Gastrocnemius medialis (tissue), 4 donors: ENCODE results near the gene URB2. TPM values are rescaled to one million over a fixed set of nuclear protein-coding genes. Genes with fewer than 3 reads are reported as not detected.

ENCODE experiments used
- ATAC-seq, 2 donors: fragments of 150-250 bp; one replicate each; pipeline ENCODE4 v1.9.1; 2016
- DNase-seq, 2 donors: peaks; one replicate each; pipeline ENCODE4 v3.0.0-alpha.2; 2019
- H3K27ac ChIP-seq, 4 donors: fragments of 200-600 bp; sonication (generic); 1 replicate in 1 of 4; 2 replicates in 3 of 4; pipeline ENCODE4 v1.5.1; 2016 to 2018; ENCODE audit warnings: mild to moderate bottlenecking in 2 of 4, moderate library complexity in 1 of 4
- H3K27me3 ChIP-seq, 3 donors: fragments of 200-600 bp; sonication (generic) in 2 of 3; 1 replicate in 1 of 3; 2 replicates in 2 of 3; pipeline versions ENCODE4 v1.5.1 to v1.6.0; 2016 to 2019; ENCODE audit warnings: mild to moderate bottlenecking in 1 of 3, moderate library complexity in 1 of 3
- H3K36me3 ChIP-seq, 2 donors: fragments of 200-600 bp; sonication (generic) in 1 of 2; one replicate each; pipeline ENCODE4 v1.5.1; 2017 to 2018
- H3K4me1 ChIP-seq, 2 donors: fragments of 200-600 bp; sonication (generic) in 1 of 2; one replicate each; pipeline ENCODE4 v1.5.1; 2016 to 2017; ENCODE audit warnings: mild to moderate bottlenecking in 2 of 2
- H3K4me3 ChIP-seq, 4 donors: fragments of 200-600 bp; sonication (generic) in 3 of 4; 1 replicate in 1 of 4; 2 replicates in 3 of 4; pipeline ENCODE4 v1.5.1; 2016 to 2019; ENCODE audit warnings: mild to moderate bottlenecking in 2 of 4
- H3K9me3 ChIP-seq, 3 donors: fragments of 200-600 bp; sonication (generic) in 2 of 3; 1 replicate in 1 of 3; 2 replicates in 2 of 3; pipeline ENCODE4 v1.5.1; 2016 to 2019
- POLR2A ChIP-seq, 2 donors: fragments of 450-650 bp; IDR thresholded peaks; one replicate each; pipeline ENCODE4 v1.6.1; 2017; ENCODE audit warnings: antibody characterized with exemption in 2 of 2, mild to moderate bottlenecking in 2 of 2, moderate library complexity in 2 of 2
- in situ Hi-C, 4 donors: fragments of 200-750 bp; cut with MboI; loops; one replicate each; pipeline versions ENCODE4 v1.15.0 to v1.8.0; 2017; ENCODE audit warnings: low sequenced_read_pairs in 4 of 4
- intact Hi-C: fragments of 100-400 bp; cut with DNase I; formaldehyde crosslinking; loops from one replicate; pipeline ENCODE4 v1.15.1; 2023; ENCODE audit warnings: low total_unique reads
- total RNA-seq, 4 donors: library from RNA; depleted of rRNA; stranded (reverse); fragments of >200 nt; gene quantifications; one replicate each; pipeline versions ENCODE4 v1.1.0 to v1.2.3, GENCODE V29; 2016
- TF ChIP-seq, protein P1 (sequence below), 5 experiments: fragments of 450-650 bp in 3 of 5; fragments of 200-600 bp in 2 of 5; sonication (generic) in 2 of 5; IDR thresholded peaks in 4 of 5; conservative IDR thresholded peaks in 1 of 5; 1 replicate in 4 of 5; 2 replicates in 1 of 5; pipeline ENCODE4 v1.5.1; 2016 to 2019; ENCODE audit warnings: antibody characterized with exemption in 5 of 5, mild to moderate bottlenecking in 3 of 5, moderate library complexity in 3 of 5

URB2 gene
- total RNA-seq, 4 donors from 2014 or later: 9.9 to 20.6 (median 13.4) TPM

DNA sequence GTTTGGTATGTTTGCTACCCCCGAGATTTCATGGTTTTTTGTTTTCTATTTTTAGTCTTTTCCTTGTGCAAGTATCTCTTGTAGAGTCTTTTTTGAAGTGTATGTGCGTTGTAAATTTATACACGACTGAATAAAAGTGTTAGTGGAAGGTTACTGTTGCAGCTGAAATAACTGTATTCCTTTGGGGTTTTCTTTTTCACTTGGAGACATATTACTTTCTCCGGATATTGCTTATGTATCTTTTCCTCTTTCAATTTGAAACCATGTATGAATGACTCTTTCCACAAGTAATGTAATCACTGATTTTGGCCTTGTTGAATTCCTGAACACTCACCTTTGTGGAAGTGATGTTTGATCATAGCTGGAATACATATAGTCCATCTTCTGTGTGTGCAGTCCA, 956 bp downstream of the URB2 start:
- no peaks in the 10 kb centered on the region for H3K36me3 ChIP-seq
- H3K4me3 ChIP-seq: peak overlapping the region; percentile 92 to 100 (median 98)
- no peaks in the 10 kb centered on the region for H3K9me3 ChIP-seq
- ATAC-seq (no peak), DNase-seq (no peak)
- peak overlapping the region; percentile 92 to 99 (median 96) for H3K27ac ChIP-seq
- in situ Hi-C loops (loop anchor here in 3 of 4 donors (5.0 to 10.0 kb wide), 2 partner anchors 62 to 65 kb away; no protein-coding TSS in a partner anchor), intact Hi-C loops (loop anchor here (2.0 to 10.0 kb wide), 3 partner anchors 440 to 1682 kb away; partner anchors contain the start of genes ARF1, GALNT2 and WNT9A)
- no peaks in the 10 kb centered on the region for H3K27me3 ChIP-seq
- TF ChIP-seq POLR2A (IDR thresholded peaks at IDR 0.05): no peak
- TF ChIP-seq, protein P1, sequence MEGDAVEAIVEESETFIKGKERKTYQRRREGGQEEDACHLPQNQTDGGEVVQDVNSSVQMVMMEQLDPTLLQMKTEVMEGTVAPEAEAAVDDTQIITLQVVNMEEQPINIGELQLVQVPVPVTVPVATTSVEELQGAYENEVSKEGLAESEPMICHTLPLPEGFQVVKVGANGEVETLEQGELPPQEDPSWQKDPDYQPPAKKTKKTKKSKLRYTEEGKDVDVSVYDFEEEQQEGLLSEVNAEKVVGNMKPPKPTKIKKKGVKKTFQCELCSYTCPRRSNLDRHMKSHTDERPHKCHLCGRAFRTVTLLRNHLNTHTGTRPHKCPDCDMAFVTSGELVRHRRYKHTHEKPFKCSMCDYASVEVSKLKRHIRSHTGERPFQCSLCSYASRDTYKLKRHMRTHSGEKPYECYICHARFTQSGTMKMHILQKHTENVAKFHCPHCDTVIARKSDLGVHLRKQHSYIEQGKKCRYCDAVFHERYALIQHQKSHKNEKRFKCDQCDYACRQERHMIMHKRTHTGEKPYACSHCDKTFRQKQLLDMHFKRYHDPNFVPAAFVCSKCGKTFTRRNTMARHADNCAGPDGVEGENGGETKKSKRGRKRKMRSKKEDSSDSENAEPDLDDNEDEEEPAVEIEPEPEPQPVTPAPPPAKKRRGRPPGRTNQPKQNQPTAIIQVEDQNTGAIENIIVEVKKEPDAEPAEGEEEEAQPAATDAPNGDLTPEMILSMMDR (IDR thresholded peaks at IDR 0.05 in 4 of 5, conservative IDR thresholded peaks at IDR 0.05 in 1 of 5): no peak
- peaks cover 49 to 51% of the 10 kb centered on the region in 2 donors for H3K4me1 ChIP-seq

DNA sequence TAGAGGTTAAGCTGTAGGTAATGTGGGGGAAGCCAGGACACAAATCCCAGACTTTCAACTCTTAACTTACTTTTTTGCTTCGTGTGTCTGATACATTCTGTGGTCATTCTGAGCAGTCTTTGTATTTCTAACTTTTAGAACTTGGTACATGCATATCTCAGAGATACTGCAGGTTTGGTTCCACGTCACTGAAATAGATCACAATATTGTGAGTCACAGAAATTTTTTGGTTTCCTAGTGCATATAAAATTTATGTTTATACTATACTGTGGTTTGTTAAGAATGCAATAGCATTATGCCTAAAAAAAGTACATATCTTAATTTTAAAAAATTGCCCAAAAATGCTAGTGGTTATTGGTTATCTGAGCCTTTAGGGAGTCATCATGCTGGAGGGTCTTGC, 3.2 kb downstream of the URB2 start:
- Histone ChIP-seq H3K4me1 (peaks cover 28 to 34% of the 10 kb centered on the region in 2 donors), H3K27me3 (no peaks in the 10 kb centered on the region), H3K27ac (no peak overlapping the region), H3K36me3 (no peaks in the 10 kb centered on the region), H3K4me3 (no peak overlapping the region), H3K9me3 (no peaks in the 10 kb centered on the region)
- no peak for TF ChIP-seq POLR2A (IDR thresholded peaks at IDR 0.05)
- TF ChIP-seq, protein P1 (IDR thresholded peaks at IDR 0.05 in 4 of 5, conservative IDR thresholded peaks at IDR 0.05 in 1 of 5): no peak
- ATAC-seq (no peak), DNase-seq (no peak)
- intact Hi-C loops: loop anchor here (10.0 kb wide), 2 partner anchors 1544 to 1684 kb away; partner anchors contain the start of genes ARF1 and WNT9A
- in situ Hi-C loops: loop anchor here in 3 of 4 donors (5.0 to 10.0 kb wide), 2 partner anchors 64 to 67 kb away; no protein-coding TSS in a partner anchor

DNA sequence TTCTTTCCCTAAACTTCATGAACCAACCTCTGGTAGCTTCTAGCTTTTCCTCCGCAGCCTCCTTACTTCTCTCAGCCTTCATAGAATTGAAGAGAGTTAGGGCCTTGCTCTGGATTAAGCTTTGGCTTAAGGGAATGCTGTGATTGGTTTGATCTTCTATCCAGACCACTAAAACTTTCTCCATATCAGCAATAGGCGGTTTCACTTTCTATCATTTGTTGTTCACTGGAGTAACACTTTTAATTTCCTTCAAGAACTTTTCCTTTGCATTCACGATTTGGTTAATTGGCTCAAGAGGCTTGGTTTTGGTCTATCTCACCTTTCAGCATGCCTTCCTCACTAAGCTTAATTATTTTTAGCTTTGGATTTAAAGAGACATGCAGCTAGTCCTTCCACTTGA, 5.1 kb downstream of the URB2 start:
- H3K36me3 ChIP-seq: peaks cover 0 to 15% of the 10 kb centered on the region in 2 donors
- DNase-seq (no peak), ATAC-seq (no peak)
- in situ Hi-C loops (no loop called here), intact Hi-C loops (no loop called here)
- no peak overlapping the region for H3K4me3 ChIP-seq
- H3K27ac ChIP-seq: peak overlapping the region in 1 of 4 donors; percentile 21
- peaks cover 25 to 31% of the 10 kb centered on the region in 2 donors for H3K4me1 ChIP-seq
- no peaks in the 10 kb centered on the region for H3K27me3 ChIP-seq
- TF ChIP-seq POLR2A (IDR thresholded peaks at IDR 0.05): no peak
- TF ChIP-seq, protein P1 (IDR thresholded peaks at IDR 0.05 in 4 of 5, conservative IDR thresholded peaks at IDR 0.05 in 1 of 5): no peak
- H3K9me3 ChIP-seq: no peaks in the 10 kb centered on the region

DNA sequence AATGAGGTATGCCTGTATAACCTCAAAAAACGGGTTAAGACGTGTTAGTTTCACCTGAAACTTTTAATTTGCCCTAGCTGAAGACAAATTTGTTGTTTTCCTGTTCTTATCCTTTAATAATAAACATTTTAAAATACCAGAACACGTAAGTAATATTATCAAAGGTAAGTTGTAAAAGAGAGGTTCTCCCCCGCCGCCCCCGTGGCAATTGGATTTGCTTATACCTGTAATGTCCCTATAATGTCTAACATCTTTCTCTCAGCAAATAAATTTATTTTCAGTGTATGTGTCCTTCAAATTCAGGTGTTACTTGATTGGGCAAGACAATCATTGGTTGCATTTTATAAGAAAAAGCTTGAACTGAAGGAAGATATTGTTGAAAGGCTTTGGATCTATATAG, 5.9 kb downstream of the URB2 start:
- Histone ChIP-seq H3K36me3 (peaks cover 0 to 23% of the 10 kb centered on the region in 2 donors), H3K4me1 (peaks cover 18 to 29% of the 10 kb centered on the region in 2 donors), H3K27ac (peak overlapping the region in 1 of 4 donors; percentile 21), H3K4me3 (no peak overlapping the region), H3K9me3 (no peaks in the 10 kb centered on the region), H3K27me3 (no peaks in the 10 kb centered on the region)
- in situ Hi-C loops (no loop called here), intact Hi-C loops (no loop called here)
- DNase-seq (no peak), ATAC-seq (no peak)
- TF ChIP-seq POLR2A (IDR thresholded peaks at IDR 0.05): no peak
- TF ChIP-seq, protein P1 (IDR thresholded peaks at IDR 0.05 in 4 of 5, conservative IDR thresholded peaks at IDR 0.05 in 1 of 5): no peak
